Activated effector memory CD4-positive, alpha-beta T cell treated with Interleukin-2 at 50 U/mL for 16 hours (primary cell): ENCODE data around the gene LPP.

Experiments used
- DNase-seq: peaks from one replicate; pipeline ENCODE4 v3.0.0-alpha.2; 2020

The LPP gene

DNA sequence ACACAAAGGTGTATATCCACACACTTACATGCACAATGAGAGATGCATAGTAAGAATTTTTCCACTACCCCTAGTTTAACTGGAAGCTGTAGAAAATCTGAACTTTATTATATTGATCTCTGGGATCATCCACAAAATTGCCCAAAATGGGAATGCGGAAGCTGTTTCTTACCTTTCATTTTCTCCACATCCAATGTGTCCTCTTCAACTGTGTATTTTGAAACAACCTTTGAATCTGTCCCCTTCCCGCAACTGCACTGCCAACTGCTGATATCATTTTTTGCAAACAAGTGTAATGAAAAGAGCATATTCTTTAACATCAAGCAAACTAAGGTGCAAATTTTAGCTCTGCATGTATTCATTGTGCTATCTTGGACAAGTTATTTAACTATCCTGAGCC, 590.2 kb downstream of the LPP start:
- DNase-seq, result no peak

DNA sequence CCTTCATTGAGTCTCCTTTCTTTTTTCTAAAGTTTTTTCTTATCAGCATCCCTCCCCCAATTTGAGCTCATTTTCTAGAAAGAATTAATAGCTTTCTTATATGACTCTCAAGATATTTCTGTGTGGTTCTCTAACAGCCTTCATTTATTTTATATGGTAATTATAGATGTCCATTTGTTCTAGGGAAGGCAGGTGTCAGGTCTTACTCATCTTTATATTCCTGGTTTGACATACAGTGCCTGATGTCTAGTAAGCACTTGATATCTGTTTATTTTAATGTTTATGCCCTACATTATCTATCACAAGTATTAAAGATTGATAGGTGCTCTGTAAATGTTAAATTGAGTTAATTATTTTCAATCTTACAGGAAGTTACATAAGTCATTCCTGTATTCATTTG, 591.1 kb downstream of the LPP start:
- no peak for DNase-seq

DNA sequence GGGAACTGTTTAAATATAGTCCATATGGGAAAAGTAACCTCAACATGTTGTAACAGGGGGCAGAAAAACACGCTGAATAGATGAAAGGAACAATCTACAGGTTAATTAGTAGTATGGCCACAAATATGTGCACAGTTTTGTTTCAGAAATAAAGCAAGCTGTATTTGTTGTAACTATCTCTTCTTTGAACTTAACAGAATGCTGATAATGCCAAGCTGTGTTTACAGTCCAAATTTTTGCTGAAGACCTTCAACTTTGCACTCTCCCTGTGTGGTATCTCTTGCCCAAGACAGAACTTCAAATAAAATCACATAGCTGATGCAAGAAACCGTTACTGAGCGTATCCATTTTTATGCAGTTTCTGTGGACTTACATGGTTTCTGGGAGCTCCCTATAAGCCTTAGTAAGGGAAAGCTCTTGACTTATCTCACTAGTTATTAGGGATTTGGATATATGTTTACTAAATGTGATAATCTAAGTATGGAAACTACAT, 592.4 kb downstream of the LPP start:
- DNase-seq, result no peak

DNA sequence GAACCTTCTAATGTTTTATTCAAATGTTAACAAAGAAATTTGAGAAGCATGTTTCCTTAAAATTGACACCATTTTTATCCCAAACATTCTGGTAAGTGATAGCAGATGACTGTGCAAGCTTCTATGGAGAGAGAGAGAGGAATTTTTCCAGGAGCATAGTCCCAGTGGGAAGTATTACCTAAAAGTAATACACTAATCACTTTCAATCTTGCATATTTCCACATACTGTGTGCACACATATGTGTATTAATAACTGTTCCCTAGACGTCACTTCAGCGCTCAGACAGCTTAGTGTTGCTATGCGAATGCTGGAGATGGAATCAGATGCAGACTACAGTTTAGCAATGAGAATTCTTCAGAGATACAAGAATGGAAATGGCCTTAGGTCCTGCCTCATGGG, 593.5 kb downstream of the LPP start:
- DNase-seq, result no peak

DNA sequence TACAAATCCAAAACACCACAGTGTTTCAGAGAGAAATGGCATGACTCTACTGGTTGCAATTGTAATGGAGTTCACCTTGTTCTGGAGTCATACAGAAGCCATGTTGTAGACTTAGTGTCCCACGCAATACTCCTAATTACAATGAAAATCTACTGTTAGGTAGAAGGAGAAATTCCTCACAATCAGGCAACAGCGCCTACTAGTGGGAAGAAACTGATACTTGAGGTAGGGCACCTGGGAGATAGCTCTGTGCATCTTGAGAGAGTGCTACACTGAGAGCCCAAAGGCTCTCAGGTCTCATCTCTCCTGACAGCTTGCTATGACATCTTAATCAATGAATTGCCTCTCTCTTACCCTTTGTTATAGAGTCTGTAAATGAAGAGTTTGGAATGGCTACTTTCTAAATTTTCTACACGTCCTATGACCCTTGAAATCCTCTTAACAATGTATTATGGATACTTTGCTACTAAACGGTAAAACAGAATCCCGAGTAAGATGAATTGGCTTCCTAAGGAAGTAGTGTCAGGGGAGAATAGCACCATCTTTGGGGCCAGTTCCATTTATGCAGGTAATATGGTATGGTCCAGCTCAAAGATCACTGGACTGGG, 595.2 kb downstream of the LPP start:
- peak; percentile 15 for DNase-seq

DNA sequence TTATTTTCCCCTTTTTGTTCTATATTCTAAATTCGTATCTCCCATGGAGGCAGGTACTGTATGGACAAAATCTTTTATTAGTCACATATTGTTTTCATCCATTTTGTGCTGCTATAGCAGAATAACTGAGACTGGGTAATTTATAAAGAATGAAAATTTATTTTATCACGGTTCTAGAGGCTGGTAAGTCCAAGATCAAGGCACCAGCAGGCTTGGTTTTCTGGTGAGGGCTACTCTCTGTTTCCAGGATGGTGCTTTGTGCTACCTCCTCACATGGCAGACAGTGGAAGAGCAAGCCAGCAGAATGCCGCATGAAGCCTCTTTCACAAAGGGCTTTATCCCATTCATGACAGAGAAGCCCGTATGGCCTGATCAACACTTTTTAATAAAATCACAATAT, 595.9 kb downstream of the LPP start:
- DNase-seq, result no peak

DNA sequence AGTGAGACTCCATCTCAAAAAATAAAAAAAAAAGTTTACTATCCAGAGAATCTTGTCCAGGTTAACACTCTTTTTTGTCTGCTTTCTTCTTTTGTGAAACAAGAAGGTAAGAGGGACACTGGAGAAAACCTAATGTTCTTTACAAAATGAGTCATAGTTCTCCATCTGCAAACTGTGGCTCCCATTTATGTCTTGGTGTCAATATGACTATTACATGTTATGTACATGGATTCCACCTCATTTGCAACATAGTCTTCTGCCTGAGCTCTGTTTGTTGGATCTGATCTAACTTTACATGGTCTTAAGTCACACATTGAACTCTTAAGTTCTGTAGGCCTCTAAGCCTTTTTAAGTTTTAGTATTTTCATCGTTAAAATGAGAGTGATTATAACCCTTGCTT, 596.7 kb downstream of the LPP start:
- DNase-seq, result no peak

DNA sequence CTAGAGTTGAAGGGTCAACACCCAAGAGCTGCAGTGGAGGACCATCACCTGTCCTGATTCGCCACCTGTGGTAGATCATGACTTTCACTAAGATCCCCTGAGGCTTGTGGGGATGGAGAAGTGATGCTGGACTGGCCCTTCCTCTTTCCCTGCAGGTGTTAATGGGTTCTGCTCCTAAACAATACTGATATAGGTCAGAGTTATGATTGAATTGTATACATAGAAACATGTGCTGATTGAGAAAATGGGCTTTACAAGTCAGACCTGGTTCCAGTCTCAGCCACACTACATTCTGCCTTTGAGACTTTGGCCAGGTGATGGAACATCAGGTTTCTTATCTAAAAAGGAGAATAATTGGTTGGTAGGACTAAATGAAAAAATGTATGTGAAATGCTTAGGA, 598.9 kb downstream of the LPP start:
- DNase-seq, result no peak

DNA sequence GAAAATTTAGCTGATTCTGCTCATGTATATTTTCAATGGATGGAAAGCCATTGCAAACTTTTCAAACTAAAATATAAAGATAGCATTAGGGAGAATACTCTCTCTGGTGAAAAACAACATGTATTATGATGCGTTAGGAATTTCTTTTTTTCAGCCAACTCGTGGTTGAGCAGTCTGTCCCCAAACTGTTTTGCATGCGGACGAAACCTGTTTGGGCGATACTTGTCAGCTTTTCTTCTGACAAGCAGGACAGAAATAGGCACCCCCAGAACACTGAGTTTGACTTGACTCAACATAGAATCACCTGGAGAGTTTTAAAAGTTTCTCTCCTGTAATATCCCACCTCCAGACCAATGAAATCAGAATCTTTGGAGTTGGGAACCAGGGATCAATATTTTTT, 600.3 kb downstream of the LPP start:
- no peak for DNase-seq

DNA sequence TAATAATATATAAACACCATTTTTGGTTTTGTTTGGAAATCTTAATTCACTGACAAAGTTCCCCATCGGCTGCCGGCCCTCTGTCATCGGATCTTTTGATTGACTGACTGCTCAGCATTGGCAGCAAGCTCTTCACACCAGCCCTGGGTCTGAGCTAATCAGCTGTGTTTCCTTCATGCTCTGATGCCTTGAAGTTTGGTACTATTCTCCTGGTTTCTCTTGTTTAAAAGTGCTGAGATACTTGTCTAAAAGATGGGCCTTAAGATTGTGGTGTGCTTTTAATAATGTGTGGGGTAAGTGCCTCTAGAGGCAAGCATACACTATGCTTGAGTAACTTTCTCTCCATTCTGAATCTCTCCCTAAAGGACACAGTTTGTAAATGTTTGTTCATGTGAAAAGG, 602.3 kb downstream of the LPP start:
- DNase-seq, result no peak

DNA sequence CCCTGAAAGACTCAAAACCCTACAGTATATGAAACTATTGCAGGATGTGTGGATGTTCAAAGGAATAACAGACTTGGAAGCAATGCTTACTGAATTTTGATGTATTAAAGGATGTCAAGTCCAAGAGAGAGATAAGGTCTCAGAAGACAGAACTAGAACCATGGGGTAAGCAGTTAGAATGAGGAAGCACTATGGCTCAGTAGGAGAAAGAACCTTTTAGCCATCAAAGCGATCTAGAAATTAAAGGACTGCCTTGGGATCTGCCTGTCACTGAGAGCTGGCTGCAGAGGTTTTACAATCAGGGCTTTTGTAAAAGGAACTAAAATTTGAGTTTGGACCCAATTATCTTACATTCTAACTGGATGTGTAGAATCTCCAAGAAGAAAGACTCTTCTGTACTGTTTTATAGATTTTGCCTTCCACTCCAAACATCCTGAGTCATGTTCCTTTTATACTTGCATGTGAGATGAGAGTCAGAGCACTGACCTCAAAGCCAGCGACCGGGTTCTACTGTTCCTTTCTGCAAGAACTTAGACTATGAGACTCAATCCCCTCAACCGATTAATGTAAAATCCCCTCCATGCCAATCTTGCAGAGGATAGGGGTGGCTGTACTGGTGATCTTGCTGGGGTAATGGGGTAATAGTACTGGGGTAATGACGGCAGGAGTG, 605.5 kb downstream of the LPP start:
- DNase-seq, result no peak

DNA sequence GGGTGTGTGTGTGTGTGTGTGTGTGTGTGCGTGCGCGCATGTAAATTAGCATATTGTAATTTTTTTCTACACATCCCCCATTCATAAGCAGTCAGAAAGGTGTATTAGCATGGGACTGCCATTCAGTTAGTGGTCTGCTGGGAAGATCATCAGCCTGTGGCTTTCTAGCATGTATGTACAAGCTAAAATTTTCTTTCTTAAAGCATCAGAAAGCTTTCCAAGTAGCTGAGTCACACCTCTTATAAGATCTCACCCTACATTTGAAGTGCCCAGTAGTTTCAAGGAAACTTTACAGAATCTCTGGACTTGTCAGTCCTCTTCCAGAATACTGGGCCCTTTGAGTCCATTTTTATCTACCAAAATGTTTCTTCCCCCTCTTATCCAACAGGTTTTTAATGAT, 606.5 kb downstream of the LPP start:
- no peak for DNase-seq

DNA sequence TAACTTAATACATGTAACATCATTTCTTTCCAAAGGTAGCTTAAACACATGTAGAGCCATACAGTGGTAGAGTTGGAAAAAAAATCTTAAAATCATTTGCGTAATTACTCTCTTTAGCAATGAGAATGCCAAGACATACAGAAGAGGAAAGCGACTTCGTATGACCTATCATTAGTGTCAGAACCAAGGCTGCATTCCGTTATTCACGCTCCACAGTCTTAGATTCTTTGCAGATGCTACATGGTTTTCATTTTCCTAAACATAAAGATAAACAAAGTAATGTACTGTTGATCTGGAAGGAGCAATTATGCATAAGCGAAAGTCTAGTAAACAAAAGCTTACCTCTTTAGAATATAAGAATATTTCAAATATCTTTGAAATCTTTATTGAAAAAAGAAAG, 607.5 kb downstream of the LPP start:
- DNase-seq, result no peak

DNA sequence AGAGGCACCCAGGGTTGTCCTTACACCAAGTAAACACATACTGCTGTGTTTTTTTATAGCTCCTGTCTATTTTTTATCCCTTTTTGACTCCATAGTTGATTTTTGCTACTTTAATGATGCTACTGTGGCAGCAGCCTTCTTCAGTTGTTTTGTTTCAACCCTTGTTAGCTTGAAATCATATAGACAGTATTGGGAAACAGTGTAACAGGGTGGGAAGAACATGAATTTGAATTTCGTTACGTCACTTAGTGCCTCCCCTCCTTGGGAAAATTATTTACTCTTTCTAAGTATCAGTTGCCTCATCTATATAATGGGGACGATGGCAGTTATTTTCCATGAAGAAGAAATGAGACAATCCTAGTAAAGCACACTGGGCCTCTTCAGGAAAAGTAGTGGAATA, 608.0 kb downstream of the LPP start:
- no peak for DNase-seq

DNA sequence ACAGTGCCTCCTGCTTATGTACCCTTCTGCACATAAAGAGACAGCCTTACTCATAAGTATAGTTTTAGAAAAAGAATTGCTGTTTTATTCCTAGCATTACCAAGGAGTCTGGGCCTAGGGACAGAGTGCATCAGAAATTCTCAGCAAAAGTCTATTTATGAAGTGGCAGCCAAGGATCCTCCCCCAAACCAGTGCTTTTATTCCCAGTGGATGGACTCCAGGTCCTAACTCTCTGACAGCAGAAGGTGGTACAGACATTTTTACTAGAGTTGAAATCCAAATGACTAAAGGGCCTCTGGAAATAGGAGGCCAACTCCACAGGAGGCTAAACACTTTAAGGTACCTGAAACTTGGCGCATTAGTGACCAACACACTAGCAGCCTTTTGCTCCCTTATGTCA, 610.7 kb downstream of the LPP start:
- no peak for DNase-seq

DNA sequence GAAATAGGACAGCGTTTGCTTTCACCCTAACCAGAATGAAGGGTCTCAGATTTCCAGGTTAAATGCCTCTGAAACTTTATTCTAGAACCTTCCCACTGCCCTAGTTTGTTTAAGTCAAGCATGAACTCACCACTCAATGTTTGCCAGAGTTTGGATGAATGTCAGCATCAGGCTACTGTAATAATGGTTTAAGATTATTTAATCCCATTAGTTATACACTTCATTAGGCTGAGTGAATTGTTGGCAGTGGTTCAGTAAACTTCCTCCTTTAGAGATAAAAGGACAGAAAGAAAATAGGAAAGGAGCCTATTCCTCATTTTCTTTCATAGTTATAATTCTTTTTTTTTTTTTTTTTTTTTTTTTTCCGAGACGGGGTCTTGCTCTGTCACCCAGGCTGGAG, 615.9 kb downstream of the LPP start:
- no peak for DNase-seq

DNA sequence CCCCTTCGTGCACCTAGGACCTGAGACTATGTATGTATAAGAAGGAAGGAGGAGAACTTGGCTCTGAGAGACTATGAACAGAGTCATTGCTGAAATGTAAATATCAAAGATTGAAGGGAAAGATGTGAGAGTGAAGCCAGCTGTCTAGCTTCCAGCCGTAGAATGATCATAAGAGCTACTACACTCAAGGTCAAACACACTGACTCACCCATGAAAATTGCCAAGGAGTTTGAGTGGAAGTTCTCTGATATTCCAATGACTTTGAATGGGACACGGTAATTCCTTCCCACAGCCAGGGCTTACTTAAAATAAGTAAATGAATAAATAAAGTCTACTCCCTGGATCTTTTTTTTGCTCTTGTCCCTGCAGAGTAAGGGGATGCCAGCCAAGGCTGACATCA, 618.9 kb downstream of the LPP start:
- DNase-seq, result no peak

DNA sequence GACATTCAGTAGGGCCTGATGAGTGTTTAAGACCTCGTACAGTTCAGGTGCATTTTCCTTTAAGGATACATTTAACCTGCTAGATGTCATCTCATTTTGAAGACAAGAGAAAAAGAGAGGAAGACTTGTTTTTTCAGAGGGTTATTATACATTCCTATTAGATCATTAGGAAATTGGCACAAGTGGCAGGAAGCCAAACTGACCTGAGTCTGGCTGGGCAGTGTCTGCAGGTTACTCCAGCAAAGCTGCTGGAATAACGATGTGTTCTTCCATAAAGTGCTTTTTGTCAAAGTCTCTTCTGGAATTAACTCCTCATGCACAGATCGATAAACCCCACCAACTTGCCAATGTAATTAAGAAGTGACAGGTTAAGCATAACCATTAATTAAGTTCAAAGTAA, 621.5 kb downstream of the LPP start:
- no peak for DNase-seq

DNA sequence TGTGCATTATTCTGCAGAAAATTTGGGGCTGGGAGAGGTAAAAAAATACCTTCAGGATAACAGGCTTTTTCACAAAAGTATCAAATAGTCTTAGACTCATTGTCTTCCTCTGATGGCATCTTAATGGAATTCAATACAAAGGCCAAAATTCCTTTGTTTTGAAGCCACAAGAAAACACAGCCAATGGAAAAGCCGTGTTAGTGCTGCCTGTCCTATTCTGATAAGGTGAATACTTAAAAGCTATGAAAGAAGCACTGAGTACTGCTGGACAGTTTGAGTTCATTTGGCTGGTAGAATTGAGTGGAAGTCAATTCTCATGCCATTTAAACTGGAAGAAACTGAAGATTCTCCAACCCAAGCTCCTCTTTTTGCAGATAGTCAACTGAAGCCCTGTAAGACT, 622.5 kb downstream of the LPP start:
- no peak for DNase-seq

DNA sequence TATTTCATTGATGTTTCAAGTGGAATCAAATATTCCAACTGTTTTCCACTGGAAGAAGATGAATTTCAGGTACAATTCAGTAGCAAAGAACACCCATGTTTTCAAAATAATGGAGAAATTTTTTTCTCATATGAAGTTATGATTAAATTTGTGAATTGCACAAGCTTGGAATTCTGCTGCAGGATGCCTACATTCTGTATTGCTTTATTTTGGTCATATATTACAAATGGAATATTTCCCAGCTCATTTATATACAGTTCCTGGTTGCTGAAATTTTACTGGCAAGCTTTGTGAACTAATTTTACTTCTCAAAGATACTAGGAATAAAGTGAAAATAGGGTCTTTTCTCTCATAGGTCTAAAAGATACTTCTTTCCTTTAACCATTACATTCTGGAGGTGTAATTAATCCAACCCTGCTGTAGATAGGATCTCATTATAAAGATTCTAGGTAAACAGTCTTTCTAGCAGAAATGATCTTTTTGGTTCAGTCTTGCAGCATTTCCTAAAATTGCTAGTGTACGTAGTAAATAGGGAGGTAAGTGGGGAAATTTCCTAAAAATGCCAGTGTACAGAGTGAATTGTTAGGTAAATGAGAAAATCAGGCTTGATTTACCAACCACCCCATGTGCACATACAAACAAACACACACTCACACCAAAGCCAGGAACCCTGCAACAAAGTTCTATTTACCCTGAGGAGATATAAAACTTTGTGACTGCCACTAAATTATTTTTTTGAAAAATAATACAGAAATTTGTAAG, 624.3 kb downstream of the LPP start:
- DNase-seq, result no peak

DNA sequence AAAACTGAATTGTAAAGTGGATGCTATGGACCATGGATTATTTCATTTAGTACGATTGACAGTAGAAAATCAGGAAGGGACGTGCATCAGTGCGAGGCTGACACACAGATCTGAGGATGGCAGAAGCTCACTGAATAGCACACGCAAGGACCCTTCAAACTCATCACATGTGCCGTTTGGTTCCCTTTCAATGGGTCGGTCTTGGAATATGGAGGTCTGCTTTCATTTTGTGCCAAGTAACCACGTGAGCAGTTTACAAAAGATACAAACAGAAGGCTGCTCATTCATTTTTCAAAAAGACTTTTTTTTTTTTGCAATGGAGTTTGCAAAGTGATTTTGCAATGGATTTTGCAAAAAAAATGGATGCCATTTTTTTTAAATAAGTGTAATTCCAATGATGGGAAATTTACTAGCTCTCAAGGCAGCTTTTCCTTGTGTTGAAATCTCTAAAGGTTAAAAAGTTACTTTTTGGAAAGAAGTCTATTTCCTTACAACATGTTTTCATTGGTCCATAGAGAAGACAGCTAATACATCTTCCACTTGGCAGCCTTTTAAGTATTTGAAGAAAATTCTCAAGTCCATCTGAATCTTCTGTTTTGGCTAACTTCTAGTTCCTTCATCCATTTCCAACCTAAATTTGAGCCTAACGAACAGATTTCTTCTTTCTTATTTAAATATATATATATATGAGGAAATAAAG, 625.5 kb downstream of the LPP start:
- DNase-seq, result no peak

DNA sequence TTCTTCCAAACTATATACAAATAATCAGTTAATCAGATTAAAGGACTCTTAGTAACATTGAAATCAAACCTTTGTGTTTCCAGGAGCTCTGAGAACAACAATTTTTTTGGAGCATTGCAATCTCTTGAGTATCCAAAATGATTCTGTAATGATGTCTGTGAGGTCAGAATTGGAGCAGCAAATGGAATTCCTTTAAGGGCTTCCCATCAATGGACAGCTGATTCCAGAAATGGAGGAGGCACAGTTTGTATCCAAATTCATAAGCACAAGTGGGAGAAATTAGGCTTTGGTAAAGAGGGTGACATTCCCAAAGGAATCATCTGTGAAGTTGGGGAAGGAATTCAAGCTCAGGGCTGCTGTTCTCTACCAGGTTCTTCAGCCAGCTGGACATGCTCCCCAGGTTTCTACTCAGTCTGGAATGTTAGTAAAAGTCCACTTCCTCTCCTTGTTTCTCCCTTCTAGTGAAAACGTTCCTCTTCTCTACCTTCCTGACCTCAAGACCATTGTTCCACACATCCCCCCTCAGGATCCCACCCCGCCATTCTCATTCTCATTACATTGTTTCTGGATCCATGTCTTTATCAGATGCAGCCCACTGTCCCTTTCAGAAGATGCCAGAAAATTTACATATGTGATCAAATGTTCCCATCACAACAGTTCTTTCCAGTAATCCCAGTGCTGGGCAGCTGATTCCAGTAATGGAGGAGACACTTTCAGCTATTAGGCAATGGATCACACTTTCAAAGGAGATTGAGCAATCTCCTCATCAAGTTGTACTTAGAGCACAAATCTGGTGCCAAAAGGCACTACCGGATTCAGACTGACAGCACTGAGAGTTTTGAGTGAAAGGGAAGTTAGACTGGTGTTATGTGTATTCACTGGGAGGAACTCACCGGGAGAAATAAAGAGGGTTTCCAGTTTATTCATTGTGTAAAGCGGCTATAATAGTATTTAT, 626.5 kb downstream of the LPP start:
- DNase-seq, result no peak
